HCT116 (cell line): Measurements from ENCODE around the gene DHDH. TPM values are rescaled to one million over a fixed set of nuclear protein-coding genes. Genes with fewer than 3 reads are reported as not detected.

Experiments used
- ATAC-seq: fragments of 200-7000 bp; cut with Tn5 transposase; 2 replicates; pipeline ENCODE4 v1.9.1; 2020; ENCODE audit warnings: mild to moderate bottlenecking, moderate library complexity
- BruUV-seq: library from RNA; stranded (reverse); fragments of 400-500 nt; replicated peaks from 2 replicates; lab custom pipeline; 2021; lab: Mats Ljungman, UMichigan
- CTCF ChIA-PET: fragments of 300-600 bp; sonication (Branson Sonifier 250); formaldehyde crosslinking; loops from one replicate; lab custom pipeline; 2021; ENCODE audit warnings: antibody characterized with exemption; lab: Charles Lee
- POLR2A ChIA-PET: fragments of 300-600, 350-600 bp; sonication (Branson Sonifier 250); formaldehyde crosslinking; loops from one replicate; lab custom pipeline; 2021; ENCODE audit warnings: antibody characterized with exemption; lab: Charles Lee
- RAD21 ChIA-PET, 2 experiments: fragments of 300-600 bp; sonication (Branson Sonifier 250); formaldehyde crosslinking; loops; one replicate each; lab custom pipeline; 2023; ENCODE audit warnings: low total read pairs in 2 of 2; ENCODE audit not compliant: uncharacterized antibody in 2 of 2, unreplicated experiment in 2 of 2, low non-redundant PET in 1 of 2; lab: Charles Lee
- DNase-seq: peaks from one replicate; pipeline ENCODE4 v3.0.0-alpha.2; 2010; ENCODE audit warnings: low read depth, low spot score
- H2AFZ ChIP-seq: fragments of 200-600 bp; shearing (Covaris generic), sonication (generic); 2 replicates; pipeline ENCODE4 v1.6.1; 2017; ENCODE audit warnings: low read depth, mixed run types, mixed read lengths, antibody characterized with exemption, low read length; ENCODE audit not compliant: poor library complexity, severe bottlenecking
- H3K27ac ChIP-seq: 2 replicates; pipeline ENCODE4 v1.5.1; 2012; ENCODE audit warnings: low read depth, low read length
- H3K27me3 ChIP-seq: fragments of 200-600 bp; sonication (generic); 2 replicates; pipeline ENCODE4 v1.6.1; 2016; ENCODE audit warnings: mixed run types, low read length, mixed read lengths; ENCODE audit not compliant: insufficient read depth
- H3K36me3 ChIP-seq, 2 experiments: fragments of 200-500 bp in 1 of 2; fragments of 200-600 bp in 1 of 2; sonication (Bioruptor generic) in 1 of 2; sonication (generic) in 1 of 2; 2 replicates each; pipeline versions ENCODE4 v1.5.1 to v1.6.1; 2014 to 2016; ENCODE audit warnings: low read length in 2 of 2, inconsistent platforms in 1 of 2, mixed read lengths in 1 of 2, mixed run types in 1 of 2; ENCODE audit not compliant: insufficient read depth in 2 of 2, control insufficient read depth in 1 of 2
- H3K4me1 ChIP-seq, 2 experiments: fragments of 200-600 bp in 1 of 2; sonication (generic) in 1 of 2; 2 replicates each; pipeline versions ENCODE4 v1.5.1 to v1.6.1; 2012 to 2017; ENCODE audit warnings: low read length in 2 of 2, inconsistent platforms in 1 of 2, mild to moderate bottlenecking in 1 of 2, mixed read lengths in 1 of 2, mixed run types in 1 of 2, moderate library complexity in 1 of 2; ENCODE audit not compliant: insufficient read depth in 2 of 2, control insufficient read depth in 1 of 2
- H3K4me2 ChIP-seq: fragments of 200-600 bp; sonication (generic); 2 replicates; pipeline ENCODE4 v1.6.1; 2017; ENCODE audit warnings: mixed run types, low read length, mixed read lengths
- H3K4me3 ChIP-seq, 2 experiments: fragments of 200-600 bp in 1 of 2; sonication (generic) in 1 of 2; replicated peaks in 1 of 2; 2 replicates each; pipeline ENCODE4 v1.5.1; 2011 to 2016; ENCODE audit warnings: low read length in 2 of 2, control low read depth in 1 of 2, low read depth in 1 of 2, mild to moderate bottlenecking in 1 of 2, mixed read lengths in 1 of 2, mixed run types in 1 of 2
- H3K79me2 ChIP-seq: fragments of 200-600 bp; sonication (generic); 2 replicates; pipeline ENCODE4 v1.6.1; 2017; ENCODE audit warnings: mild to moderate bottlenecking, mixed run types, low read length, moderate library complexity, mixed read lengths; ENCODE audit not compliant: insufficient read depth
- H3K9ac ChIP-seq: fragments of 200-600 bp; sonication (generic); 2 replicates; pipeline ENCODE4 v1.6.1; 2016; ENCODE audit warnings: low read length, mixed read lengths
- H3K9me2 ChIP-seq: fragments of 200-600 bp; sonication (generic), shearing (Covaris generic); 2 replicates; pipeline ENCODE4 v1.6.1; 2017; ENCODE audit warnings: mixed run types, mild to moderate bottlenecking, moderate library complexity; ENCODE audit not compliant: insufficient read depth
- H3K9me3 ChIP-seq, 2 experiments: fragments of 200-500 bp in 1 of 2; fragments of 200-600 bp in 1 of 2; sonication (Bioruptor generic) in 1 of 2; sonication (generic) in 1 of 2; 2 replicates each; pipeline ENCODE4 v1.6.1; 2014 to 2017; ENCODE audit warnings: low read length in 2 of 2, mixed read lengths in 2 of 2, inconsistent platforms in 1 of 2, low read depth in 1 of 2, mild to moderate bottlenecking in 1 of 2, mixed run types in 1 of 2, moderate library complexity in 1 of 2; ENCODE audit not compliant: control insufficient read depth in 1 of 2, insufficient read depth in 1 of 2
- H4K20me1 ChIP-seq: fragments of 200-600 bp; sonication (generic), shearing (Covaris generic); 2 replicates; pipeline ENCODE4 v1.6.1; 2017; ENCODE audit warnings: mixed run types, mild to moderate bottlenecking, moderate library complexity; ENCODE audit not compliant: insufficient read depth
- ATF3 ChIP-seq: IDR thresholded peaks from 2 replicates; pipeline ENCODE4 v1.6.1; 2012
- CBX3 ChIP-seq: IDR thresholded peaks from 2 replicates; pipeline ENCODE4 v1.6.1; 2012; ENCODE audit warnings: low read depth
- EZH2 ChIP-seq: fragments of 200-600 bp; sonication (generic); IDR thresholded peaks from 2 replicates; pipeline ENCODE4 v1.6.1; 2017; ENCODE audit warnings: antibody characterized with exemption, mixed run types
- FOSL1 ChIP-seq: IDR thresholded peaks from 2 replicates; pipeline ENCODE4 v1.6.1; 2012; ENCODE audit warnings: low read depth
- JUND ChIP-seq: IDR thresholded peaks from 2 replicates; pipeline ENCODE4 v1.6.1; 2012
- MAX ChIP-seq: IDR thresholded peaks from 2 replicates; pipeline ENCODE4 v1.6.1; 2012
- POLR2AphosphoS5 ChIP-seq: IDR thresholded peaks from 2 replicates; pipeline ENCODE4 v1.6.1; 2011; ENCODE audit warnings: mild to moderate bottlenecking, low read depth, low read length, moderate library complexity
- SIN3A ChIP-seq: IDR thresholded peaks from 2 replicates; pipeline ENCODE4 v1.6.1; 2012; ENCODE audit warnings: low read depth
- SP1 ChIP-seq: IDR thresholded peaks from 2 replicates; pipeline ENCODE4 v1.6.1; 2012; ENCODE audit warnings: low read depth
- TCF7L2 ChIP-seq: IDR thresholded peaks from 2 replicates; pipeline ENCODE4 v1.7.0; 2011; ENCODE audit warnings: borderline replicate concordance, inconsistent platforms; ENCODE audit not compliant: insufficient read depth, insufficient read length; ENCODE audit errors: extremely low read depth
- ZBTB33 ChIP-seq: IDR thresholded peaks from 2 replicates; pipeline ENCODE4 v1.6.1; 2011; ENCODE audit warnings: mild to moderate bottlenecking, low read length, moderate library complexity; ENCODE audit not compliant: insufficient replicate concordance; ENCODE audit errors: extremely low read depth
- ZFX ChIP-seq: fragments of 450-650 bp; IDR thresholded peaks from 2 replicates; pipeline ENCODE4 v1.6.1; 2017
- ZNF274 ChIP-seq: fragments of 200-500 bp; sonication (Bioruptor generic); IDR thresholded peaks from 2 replicates; pipeline ENCODE4 v1.6.1; 2014; ENCODE audit warnings: mild to moderate bottlenecking, low read depth, low read length, inconsistent platforms
- intact Hi-C: fragments of 100-400 bp; cut with micrococcal nuclease; formaldehyde crosslinking; loops from 2 replicates; pipeline ENCODE4 v1.10.0; 2022
- total RNA-seq: library from RNA; stranded (reverse); gene quantifications from one replicate; pipeline ENCODE4 v1.2.1, GENCODE V29; 2021; ENCODE audit not compliant: unreplicated experiment

The DHDH gene
- total RNA-seq, 1 experiment from 2014 or later, result 8.6 TPM

- Histone ChIP-seq H3K4me3 (peak overlapping the region; percentile 22 to 43; a peak in 3 of 4 replicates), H3K4me1 (peaks cover 35 to 62% of the 10 kb centered on the region in 2 experiments), H2AFZ (no peak overlapping the region), H3K9ac (peak overlapping the region; percentile 78), H3K9me2 (no peaks in the 10 kb centered on the region), H3K79me2 (peaks cover 16% of the 10 kb centered on the region), H3K27ac (peak overlapping the region; percentile 98), H4K20me1 (peaks cover 9% of the 10 kb centered on the region; the same call in 1 of the 2 replicates), H3K27me3 (no peaks in the 10 kb centered on the region), H3K36me3 (peaks cover 0 to 14% of the 10 kb centered on the region in 2 experiments; a peak in 1 of 4 replicates), H3K4me2 (peak overlapping the region; percentile 83), H3K9me3 (no peaks in the 10 kb centered on the region)
- ChIA-PET RAD21 (interaction anchor here in 1 of 2 experiments (1.0 kb wide), 1 partner anchor 120 kb away, joined by 3 read pairs; no protein-coding TSS in a partner anchor), POLR2A (interaction anchor here (1.0 to 1.5 kb wide), 5 partner anchors 8 to 90 kb away, joined by 3 to 12 read pairs (median 5); partner anchors contain the start of genes DHDH and PPP1R15A), CTCF (interaction anchor here (1.3 kb wide), 1 partner anchor 31 kb away, joined by 3 read pairs; the partner anchor contains the start of gene RUVBL2)
- no TSS peak for BruUV-seq
- DNase-seq (no peak), ATAC-seq (no peak)
- intact Hi-C loops, result no loop called here
- no peak for TF ChIP-seq ZBTB33
- TF ChIP-seq ZFX, result no peak
Observed at GRCh38 chr19:48962849-48963165, 29.3 kb downstream of the DHDH start.

GRCh38 chr19:48963371-48964204 lies 30.1 kb downstream of the DHDH start:
- peak overlapping the region; percentile 98 for H3K27ac ChIP-seq
- H3K4me2 ChIP-seq, result peak overlapping the region; percentile 83
- no peak overlapping the region for H2AFZ ChIP-seq
- CTCF ChIA-PET, result interaction anchor here (0.9 to 1.0 kb wide), 2 partner anchors 36 to 176 kb away, joined by 3 read pairs; no protein-coding TSS in a partner anchor
- peaks cover 9% of the 10 kb centered on the region; the same call in 1 of the 2 replicates for H4K20me1 ChIP-seq
- peak; percentile 17; the same call in 1 of the 2 replicates for ATAC-seq
- no peaks in the 10 kb centered on the region for H3K27me3 ChIP-seq
- RAD21 ChIA-PET, result no interaction called here
- POLR2A ChIA-PET, result interaction anchor here (0.8 to 2.6 kb wide), 3 partner anchors 30 to 151 kb away, joined by 3 to 7 read pairs (median 3); partner anchors contain the start of genes GYS1 and RUVBL2
- intact Hi-C loops, result no loop called here
- H3K9ac ChIP-seq, result peak overlapping the region; percentile 78
- no peaks in the 10 kb centered on the region for H3K9me2 ChIP-seq
- no peak for DNase-seq
- H3K36me3 ChIP-seq, result peaks cover 0 to 14% of the 10 kb centered on the region in 2 experiments; a peak in 1 of 4 replicates
- BruUV-seq, result no TSS peak
- peak overlapping the region; percentile 15 to 36 for H3K4me3 ChIP-seq
- peaks cover 35 to 62% of the 10 kb centered on the region in 2 experiments for H3K4me1 ChIP-seq
- H3K9me3 ChIP-seq, result no peaks in the 10 kb centered on the region
- peaks cover 16% of the 10 kb centered on the region for H3K79me2 ChIP-seq
- peak; percentile 89 for TF ChIP-seq FOSL1
- TF ChIP-seq ZNF274, result no peak
- TF ChIP-seq MAX, result peak; percentile 22; the same call in 1 of the 2 replicates
- no peak for TF ChIP-seq CBX3
- TF ChIP-seq ATF3, result no peak
- TF ChIP-seq JUND, result peak; percentile 76
- peak; percentile 59 for TF ChIP-seq POLR2AphosphoS5
- peak; percentile 71; the same call in 1 of the 2 replicates for TF ChIP-seq SP1
- TF ChIP-seq ZFX, result peak; percentile 55; the same call in 1 of the 2 replicates
- TF ChIP-seq SIN3A, result no peak
- no peak for TF ChIP-seq EZH2
- TF ChIP-seq TCF7L2, result peak; percentile 24
